Neutrophil (primary cell): Measurements from ENCODE around the gene RIMS1.

ENCODE experiments used
- H3K27ac ChIP-seq: fragments of 200-600 bp; sonication (generic); 2 replicates; pipeline ENCODE4 v1.5.1; 2016; ENCODE audit warnings: mild to moderate bottlenecking, moderate library complexity
- H3K27me3 ChIP-seq: fragments of 200-600 bp; sonication (generic); 2 replicates; pipeline ENCODE4 v1.6.0; 2016; ENCODE audit warnings: mild to moderate bottlenecking
- H3K36me3 ChIP-seq: fragments of 200-600 bp; sonication (generic); 2 replicates; pipeline ENCODE4 v1.5.1; 2017
- H3K4me1 ChIP-seq, 2 experiments: fragments of 200-600 bp in 1 of 2; sonication (generic) in 1 of 2; 1 replicate in 1 of 2; 2 replicates in 1 of 2; pipeline versions ENCODE4 v1.5.1 to v1.6.1; 2013 to 2016; ENCODE audit warnings: low read depth in 1 of 2, low read length in 1 of 2, mild to moderate bottlenecking in 1 of 2, moderate library complexity in 1 of 2; ENCODE audit not compliant: control insufficient read depth in 1 of 2, insufficient read depth in 1 of 2
- H3K4me3 ChIP-seq, 2 experiments: fragments of 200-600 bp in 1 of 2; sonication (generic) in 1 of 2; 1 replicate in 1 of 2; 2 replicates in 1 of 2; pipeline ENCODE4 v1.5.1; 2013 to 2016; ENCODE audit warnings: low read depth in 1 of 2, low read length in 1 of 2, mild to moderate bottlenecking in 1 of 2, moderate library complexity in 1 of 2
- H3K9me3 ChIP-seq: fragments of 200-600 bp; sonication (generic); 2 replicates; pipeline ENCODE4 v1.5.1; 2016
- TF ChIP-seq, protein P1 (sequence below): fragments of 200-600 bp; sonication (generic); IDR thresholded peaks from 2 replicates; pipeline ENCODE4 v1.5.1; 2016; ENCODE audit warnings: antibody characterized with exemption

Gene RIMS1

DNA sequence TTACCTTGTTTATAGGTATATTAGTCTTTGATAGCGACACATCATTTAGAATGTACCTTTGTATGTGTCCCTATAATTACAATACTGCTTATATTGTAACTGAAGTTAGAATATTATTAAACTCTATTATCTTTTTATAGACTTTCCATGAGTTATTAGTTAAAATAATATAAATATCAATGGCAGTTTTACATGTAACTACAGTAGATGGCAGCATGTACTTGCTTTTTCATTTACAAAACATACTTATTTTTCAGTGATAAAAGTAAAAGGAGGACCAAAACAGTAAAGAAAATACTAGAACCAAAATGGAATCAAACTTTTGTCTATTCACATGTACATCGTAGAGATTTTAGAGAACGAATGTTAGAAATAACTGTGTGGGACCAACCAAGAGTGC, 364.3 kb downstream of the RIMS1 start:
- Histone ChIP-seq H3K27ac (no peak overlapping the region), H3K4me3 (no peak overlapping the region), H3K9me3 (no peaks in the 10 kb centered on the region), H3K36me3 (no peaks in the 10 kb centered on the region), H3K4me1 (no peaks in the 10 kb centered on the region), H3K27me3 (no peaks in the 10 kb centered on the region)
- TF ChIP-seq, protein P1, sequence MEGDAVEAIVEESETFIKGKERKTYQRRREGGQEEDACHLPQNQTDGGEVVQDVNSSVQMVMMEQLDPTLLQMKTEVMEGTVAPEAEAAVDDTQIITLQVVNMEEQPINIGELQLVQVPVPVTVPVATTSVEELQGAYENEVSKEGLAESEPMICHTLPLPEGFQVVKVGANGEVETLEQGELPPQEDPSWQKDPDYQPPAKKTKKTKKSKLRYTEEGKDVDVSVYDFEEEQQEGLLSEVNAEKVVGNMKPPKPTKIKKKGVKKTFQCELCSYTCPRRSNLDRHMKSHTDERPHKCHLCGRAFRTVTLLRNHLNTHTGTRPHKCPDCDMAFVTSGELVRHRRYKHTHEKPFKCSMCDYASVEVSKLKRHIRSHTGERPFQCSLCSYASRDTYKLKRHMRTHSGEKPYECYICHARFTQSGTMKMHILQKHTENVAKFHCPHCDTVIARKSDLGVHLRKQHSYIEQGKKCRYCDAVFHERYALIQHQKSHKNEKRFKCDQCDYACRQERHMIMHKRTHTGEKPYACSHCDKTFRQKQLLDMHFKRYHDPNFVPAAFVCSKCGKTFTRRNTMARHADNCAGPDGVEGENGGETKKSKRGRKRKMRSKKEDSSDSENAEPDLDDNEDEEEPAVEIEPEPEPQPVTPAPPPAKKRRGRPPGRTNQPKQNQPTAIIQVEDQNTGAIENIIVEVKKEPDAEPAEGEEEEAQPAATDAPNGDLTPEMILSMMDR = no peak

DNA sequence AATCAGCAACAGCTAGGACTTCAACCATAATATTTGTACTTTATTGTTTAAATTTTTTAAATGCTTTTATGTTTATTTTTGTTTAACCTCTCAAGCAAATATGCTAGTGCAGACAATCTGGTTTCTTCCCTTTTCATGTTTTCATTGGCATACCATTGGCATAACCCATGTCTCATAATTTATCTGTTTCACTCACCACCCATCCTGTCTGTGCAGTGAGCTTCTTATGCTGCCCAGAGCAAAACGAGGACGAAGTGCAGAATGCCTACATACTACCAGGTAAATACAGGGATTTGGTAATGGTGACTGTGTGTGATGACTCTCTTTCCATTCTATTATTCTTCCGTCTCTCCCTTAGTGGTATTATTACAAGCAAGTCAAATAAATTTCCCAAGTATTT, 374.1 kb downstream of the RIMS1 start:
- Histone ChIP-seq H3K4me1 (no peaks in the 10 kb centered on the region), H3K27me3 (no peaks in the 10 kb centered on the region), H3K4me3 (no peak overlapping the region), H3K27ac (no peak overlapping the region), H3K9me3 (no peaks in the 10 kb centered on the region), H3K36me3 (no peaks in the 10 kb centered on the region)
- TF ChIP-seq, protein P1 = no peak

DNA sequence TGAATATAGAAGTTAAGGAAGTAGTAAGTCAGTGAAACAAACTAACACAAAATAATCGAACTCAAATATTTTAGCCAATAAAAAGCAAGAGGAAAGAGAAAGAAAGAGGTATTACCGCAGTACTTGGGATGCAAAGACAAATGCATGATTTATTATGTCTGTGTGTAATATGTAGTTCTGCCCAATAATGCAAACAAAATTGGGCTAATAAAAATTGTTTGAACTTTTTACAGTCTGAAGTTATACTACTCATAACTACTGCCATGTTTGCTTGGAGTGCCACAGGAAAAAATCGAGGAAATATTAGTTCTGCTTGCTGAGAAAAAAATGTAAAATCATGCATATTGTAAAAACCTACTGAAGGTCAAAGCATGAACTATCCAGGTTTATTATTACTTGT, 375.2 kb downstream of the RIMS1 start:
- H3K9me3 ChIP-seq = no peaks in the 10 kb centered on the region
- H3K4me3 ChIP-seq = no peak overlapping the region
- H3K36me3 ChIP-seq = no peaks in the 10 kb centered on the region
- no peaks in the 10 kb centered on the region for H3K27me3 ChIP-seq
- TF ChIP-seq, protein P1 = no peak
- H3K4me1 ChIP-seq = no peaks in the 10 kb centered on the region
- no peak overlapping the region for H3K27ac ChIP-seq

DNA sequence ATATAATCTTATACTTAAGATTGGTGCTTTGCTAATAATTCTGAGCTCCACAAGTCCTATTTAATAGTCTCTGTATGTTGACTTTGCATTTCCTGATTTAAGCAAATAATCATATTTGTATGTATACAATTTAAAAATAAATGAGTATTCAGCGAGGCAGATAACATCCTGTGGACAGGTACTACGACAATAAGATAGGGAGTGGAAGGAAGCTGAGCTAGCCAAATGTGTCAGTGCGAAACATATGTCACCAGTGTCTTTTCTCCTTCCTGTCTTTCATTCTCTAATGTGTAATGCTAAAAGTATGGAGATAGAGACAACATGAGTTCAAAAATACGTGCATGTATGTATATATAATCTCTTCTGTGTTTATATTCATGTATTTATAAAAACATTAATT, 375.9 kb downstream of the RIMS1 start:
- Histone ChIP-seq H3K4me3 (no peak overlapping the region), H3K36me3 (no peaks in the 10 kb centered on the region), H3K27me3 (no peaks in the 10 kb centered on the region), H3K9me3 (no peaks in the 10 kb centered on the region), H3K27ac (no peak overlapping the region), H3K4me1 (no peaks in the 10 kb centered on the region)
- TF ChIP-seq, protein P1 = no peak

DNA sequence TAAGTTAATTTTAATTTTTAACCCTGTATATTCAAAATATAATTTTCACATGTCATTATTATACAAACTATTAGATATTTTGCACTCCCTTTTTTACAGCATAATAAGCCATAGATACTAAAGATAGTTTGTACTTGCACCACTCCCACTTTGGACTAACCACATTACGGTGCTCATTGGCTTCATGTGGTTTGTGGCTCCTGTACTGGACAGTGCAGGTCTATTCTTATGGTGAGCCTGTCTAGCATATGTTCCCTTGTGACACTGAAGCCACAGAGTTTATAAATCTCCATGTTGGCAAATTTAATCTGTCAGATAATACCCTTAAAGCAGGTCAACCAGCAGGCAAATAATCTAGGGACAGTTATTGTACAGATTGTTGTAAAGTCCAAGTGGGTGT, 381.1 kb downstream of the RIMS1 start:
- Histone ChIP-seq H3K27me3 (no peaks in the 10 kb centered on the region), H3K4me3 (no peak overlapping the region), H3K36me3 (no peaks in the 10 kb centered on the region), H3K9me3 (no peaks in the 10 kb centered on the region), H3K27ac (no peak overlapping the region), H3K4me1 (no peaks in the 10 kb centered on the region)
- TF ChIP-seq, protein P1 = no peak

DNA sequence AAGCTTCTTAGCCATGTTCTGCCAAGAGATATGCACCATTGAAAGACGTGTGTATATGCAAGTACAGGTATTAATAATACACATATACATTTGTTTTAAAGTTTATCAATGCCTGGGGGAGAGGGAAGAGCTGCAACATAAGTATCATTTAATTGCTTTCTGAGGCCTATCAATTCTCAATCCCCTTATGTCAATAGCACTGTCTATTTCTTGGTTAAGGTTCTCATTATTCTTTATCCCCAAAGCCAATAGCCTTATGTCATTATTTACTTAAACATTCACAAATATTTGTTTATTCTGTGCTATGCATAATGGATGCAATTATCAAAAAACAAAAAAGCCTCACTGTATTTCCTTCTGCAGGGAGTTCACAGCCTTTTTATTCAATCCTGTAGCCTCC, 385.2 kb downstream of the RIMS1 start:
- no peak overlapping the region for H3K27ac ChIP-seq
- no peaks in the 10 kb centered on the region for H3K27me3 ChIP-seq
- H3K4me3 ChIP-seq = no peak overlapping the region
- TF ChIP-seq, protein P1 = no peak
- H3K9me3 ChIP-seq = no peaks in the 10 kb centered on the region
- no peaks in the 10 kb centered on the region for H3K4me1 ChIP-seq
- no peaks in the 10 kb centered on the region for H3K36me3 ChIP-seq
